Stimulated activated CD4-positive, alpha-beta T cell treated with anti-CD3 and anti-CD28 coated beads, Interleukin-12 subunit alpha, Interleukin-12 subunit beta, amount 100 ng/mL, for 24 hours (primary cell): ENCODE data around the gene AIFM3.

Experiments used
- DNase-seq, 2 experiments: peaks; one replicate each; pipeline ENCODE4 v3.0.0-alpha.2; 2020; ENCODE audit warnings: low read depth in 2 of 2

Gene AIFM3

DNA sequence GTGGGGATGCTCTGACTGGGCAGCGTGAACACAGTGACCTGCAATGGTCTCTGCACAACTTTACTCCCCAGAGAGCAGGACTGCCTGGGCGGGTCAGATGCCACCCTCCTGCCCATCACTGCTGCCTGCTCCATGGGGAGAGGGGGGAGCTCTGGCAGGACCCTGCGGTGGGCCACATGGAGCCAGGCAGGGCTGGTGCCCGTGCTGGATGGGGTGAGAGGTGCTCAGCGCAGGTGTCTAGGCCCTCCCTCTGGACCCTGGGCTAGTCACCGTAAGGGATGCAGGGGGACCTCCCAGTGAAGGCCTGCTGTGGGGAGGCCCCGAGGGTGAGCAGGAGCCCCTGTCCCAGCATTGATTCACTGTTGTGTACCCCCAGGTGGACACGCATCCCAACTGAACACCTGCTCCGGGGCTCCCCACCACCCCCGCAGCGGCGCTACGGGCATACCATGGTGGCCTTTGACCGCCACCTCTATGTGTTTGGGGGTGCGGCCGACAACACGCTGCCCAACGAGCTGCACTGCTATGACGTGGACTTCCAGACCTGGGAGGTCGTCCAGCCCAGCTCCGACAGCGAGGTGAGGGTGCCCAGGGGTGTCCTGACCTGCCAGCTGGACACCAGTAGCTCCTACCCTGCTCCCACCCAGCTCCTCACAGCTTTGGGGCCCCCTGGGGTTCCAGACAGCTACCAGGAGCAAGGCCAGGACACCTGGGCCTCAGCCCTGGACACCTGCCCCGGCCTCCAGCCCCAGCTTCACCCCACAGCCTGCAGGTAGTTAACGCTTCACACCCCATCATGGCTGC, 24.4 kb downstream of the AIFM3 start:
- no peak for DNase-seq

- DNase-seq, result no peak
Measured at GRCh38 chr22:20992056-20992442, 25.0 kb downstream of the AIFM3 start.

GRCh38 chr22:20992456-20993303, 25.6 kb downstream of the AIFM3 start:
- DNase-seq, result no peak

GRCh38 chr22:20993304-20994127, 26.5 kb downstream of the AIFM3 start:
- no peak for DNase-seq

DNA sequence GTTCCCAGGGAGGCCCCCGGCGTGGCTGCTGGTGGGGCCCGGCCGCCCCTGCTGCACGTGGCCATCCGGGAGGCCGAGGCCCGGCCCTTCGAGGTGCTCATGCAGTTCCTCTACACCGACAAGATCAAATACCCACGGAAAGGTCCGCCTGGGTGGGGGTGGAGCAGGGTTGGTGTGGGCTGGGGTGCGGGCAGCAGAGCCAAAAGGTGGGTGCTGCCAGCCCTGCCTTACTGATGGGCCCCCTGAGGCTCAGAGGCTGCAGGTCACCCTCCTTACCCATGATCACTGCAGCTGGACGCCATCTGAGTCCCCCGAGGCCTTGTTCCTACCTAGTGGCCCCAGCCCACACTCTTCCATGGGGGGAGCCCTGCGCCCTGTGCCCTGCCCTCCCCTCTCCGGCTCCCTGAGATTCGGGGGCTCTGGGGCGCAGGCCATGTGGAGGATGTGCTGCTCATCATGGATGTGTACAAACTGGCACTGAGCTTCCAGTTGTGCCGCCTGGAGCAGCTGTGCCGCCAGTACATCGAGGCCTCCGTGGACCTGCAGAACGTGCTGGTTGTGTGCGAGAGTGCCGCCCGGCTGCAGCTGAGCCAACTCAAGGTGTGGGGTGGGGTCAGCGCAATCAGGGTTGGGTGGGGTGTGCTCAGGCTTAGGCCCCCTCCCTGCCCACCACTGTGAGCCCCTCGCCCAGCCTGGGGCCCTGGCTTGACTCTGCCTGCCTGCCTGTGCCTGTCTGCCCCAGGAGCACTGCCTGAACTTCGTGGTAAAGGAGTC, 27.3 kb downstream of the AIFM3 start:
- DNase-seq, result no peak

DNA sequence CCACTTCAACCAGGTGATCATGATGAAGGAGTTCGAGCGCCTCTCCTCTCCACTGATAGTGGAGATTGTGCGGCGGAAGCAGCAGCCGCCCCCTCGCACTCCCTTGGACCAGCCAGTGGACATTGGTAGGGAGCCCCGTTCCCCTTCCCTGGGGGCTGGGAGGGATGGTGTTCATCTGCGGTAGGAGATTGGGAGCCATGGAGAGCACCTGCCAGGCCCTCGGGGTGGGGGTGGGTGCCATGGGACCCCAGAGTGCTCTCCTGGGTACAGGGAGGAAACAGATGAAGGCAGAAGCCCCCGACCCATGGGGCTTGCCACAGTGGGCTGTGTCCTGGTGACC, 27.8 kb downstream of the AIFM3 start:
- no peak for DNase-seq

GRCh38 chr22:20995329-20996030, 28.4 kb downstream of the AIFM3 start:
- no peak for DNase-seq

DNA sequence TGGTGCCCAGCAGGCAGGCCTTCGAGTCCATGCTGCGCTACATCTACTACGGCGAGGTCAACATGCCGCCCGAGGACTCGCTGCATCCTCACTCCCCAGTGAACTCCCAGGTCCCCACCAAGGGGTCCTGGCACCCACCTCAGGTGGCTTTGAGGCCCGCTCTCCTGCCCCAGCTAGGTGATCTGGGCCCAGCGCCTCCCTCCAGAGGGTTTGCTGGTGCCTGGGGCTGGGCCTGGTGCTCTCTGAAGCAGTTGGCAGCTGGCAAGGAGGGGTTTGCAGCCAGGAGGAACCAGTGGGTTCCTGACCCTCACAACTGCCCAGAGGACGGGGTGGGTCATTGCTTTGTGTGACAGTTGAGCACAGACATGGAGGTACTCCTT, 29.0 kb downstream of the AIFM3 start:
- no peak for DNase-seq

- DNase-seq, result no peak
Measured at GRCh38 chr22:20996598-20997535, 29.8 kb downstream of the AIFM3 start.

- DNase-seq, result no peak
Measured at GRCh38 chr22:20997536-20998257, 30.6 kb downstream of the AIFM3 start.

- no peak for DNase-seq
Measured at GRCh38 chr22:20998411-20999336, 31.6 kb downstream of the AIFM3 start.

DNA sequence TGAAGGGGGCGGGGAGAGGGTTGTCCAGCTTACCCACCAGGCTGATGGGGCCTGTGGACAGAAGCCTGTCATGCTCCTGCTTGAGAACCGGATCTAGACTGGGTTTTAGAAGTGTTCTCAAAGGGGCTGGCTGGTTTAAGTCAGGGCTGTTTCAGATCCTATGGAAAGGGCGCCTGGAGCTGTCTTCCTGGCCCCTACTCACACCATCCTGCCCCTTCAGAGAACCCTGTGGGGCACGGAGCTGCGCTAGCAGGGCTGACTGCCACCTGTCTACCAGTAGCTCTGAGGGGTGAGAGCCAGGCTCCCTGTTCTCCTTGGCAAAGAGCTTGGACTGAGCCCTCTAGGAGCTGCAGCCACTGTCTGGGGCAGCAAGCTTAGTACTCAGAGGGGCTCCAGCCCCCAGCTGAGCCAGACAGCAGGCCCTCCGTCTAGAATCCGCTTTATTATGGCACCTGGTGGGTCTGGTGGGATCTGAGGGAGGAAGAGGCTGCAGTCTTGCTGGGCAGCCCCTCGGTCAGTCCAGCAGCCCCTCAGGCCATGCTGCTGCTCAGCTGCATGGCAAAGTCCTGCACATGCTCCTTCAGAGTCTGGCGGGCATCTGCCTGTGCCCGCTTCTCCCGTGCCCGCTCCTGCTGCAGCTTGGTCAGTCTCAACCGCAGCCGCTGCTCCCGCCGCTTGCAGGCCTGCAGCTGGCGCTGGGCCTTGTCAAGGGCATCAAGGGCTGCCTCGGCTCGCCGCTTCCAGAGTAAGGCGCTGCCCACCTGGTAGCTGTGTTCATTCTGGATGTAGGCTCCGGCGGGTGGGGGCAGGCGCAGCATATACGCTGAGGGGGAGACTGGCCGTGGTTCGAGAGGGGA, 32.5 kb downstream of the AIFM3 start:
- no peak for DNase-seq

DNA sequence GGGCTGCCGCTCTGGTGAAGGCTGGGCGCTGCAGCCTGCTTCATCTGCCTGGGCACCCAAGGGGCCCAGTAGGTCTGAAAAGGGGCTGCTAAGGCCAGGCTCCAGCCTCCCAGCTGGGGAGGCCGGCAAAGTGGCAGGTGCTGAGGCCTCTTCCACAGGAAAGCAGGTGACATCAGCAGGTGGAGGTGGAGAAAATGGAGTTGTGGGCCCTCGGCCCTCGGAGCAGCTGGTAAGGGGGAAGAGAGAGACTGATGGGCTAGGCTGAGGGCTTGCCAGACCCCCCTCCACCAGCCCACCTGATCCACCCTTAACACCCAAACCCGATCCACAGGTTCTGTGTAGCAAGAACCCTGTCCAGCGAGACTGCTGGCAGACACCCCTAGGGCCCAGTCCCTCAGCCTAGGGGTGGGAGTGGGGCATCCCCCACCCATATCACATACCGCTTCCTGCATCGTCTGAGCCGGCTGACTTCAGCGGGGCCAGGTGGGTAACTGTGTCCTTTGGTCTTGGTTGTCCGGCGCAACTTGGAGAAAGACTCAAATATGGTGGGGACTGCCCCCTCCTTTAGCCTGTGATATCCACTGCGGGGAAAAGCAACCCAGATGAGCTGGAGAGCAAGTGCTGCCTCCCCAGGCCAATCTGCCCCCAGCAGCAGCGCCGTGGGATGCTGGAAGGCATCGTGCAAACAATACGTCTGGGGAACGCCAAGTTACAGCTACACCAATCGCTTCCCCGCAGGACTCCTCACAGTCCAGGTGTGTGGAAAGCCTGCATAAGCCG, 33.3 kb downstream of the AIFM3 start:
- DNase-seq, result no peak

DNA sequence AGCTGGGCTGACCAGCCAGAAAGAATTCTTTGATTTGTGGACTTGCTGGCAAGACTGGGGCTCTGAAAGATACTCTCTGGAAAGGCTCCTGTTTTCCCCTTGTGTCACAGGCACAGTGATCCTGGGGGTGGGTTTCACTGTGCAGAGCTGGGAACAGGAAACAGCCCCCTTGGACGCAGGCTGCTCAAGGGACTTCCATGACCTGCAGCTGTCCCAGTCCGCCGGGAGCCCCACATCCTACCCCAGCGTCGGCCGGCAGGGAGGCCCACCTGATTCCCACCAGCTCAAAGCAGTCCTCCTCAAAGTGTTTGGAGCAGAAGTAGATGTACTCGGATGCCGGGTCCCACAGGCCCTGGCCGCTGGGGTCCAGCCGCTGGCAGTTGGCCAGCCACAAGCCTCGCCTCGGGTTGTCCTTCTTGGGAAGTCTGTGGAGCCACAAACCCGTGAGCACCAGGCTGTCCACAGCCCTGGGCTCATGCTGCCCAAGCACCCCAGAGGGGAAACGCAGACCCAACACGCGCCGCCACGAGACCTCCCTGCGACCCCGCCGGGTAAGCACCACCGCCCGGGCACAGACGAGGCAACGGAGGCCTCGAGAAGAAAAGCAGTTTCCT, 34.0 kb downstream of the AIFM3 start:
- DNase-seq, result no peak

DNA sequence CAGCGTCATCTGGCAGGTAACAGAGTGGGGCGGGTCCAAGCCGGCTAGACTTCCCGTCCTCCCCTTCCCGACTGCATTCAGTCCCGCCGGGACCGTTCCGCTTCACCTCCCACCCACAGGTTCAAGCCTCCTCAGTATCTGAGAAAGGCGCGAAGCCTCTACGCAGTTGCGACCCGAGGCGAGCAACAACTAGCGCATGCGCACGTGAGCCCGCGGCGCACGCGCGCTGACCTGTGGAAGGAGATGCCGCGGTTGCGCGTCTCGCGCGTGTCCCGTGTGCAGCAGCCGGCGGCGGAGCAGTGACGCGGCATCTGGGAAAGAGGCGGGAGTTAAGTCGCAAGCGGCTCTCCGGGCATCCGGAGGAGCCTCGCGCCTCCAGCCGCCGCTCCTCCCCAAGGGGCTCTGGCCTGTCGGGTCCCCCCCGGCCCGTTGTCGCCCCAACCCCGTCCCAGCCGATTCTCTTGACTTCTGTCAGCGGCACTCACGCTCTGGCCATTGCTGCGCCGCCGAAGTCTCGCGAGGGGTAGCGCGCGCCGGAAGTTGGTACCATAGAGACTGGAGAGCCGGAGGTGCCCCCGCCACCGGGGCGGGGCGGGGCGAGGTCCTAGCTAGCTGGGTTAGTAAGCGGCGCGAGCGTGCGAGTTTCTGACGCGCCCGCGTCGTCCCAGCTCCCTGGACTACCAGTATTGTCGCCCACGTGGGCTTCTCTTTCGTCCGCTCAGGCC, 34.7 kb downstream of the AIFM3 start, which contains the start of gene THAP7:
Gene THAP7 (minus strand): TSS at position 518 of the 725 bp plus-strand sequence. CDS start 207 bp downstream, at position 311.
- peak; percentile 93 to 96 for DNase-seq
